Upper lobe of left lung (tissue), 6 donors: Measurements from ENCODE around the gene PRKN. TPM values are rescaled to one million over a fixed set of nuclear protein-coding genes. Genes with fewer than 3 reads are reported as not detected.

Source experiments
- ATAC-seq, 2 donors: fragments of 200-7000 bp; cut with Tn5 transposase; one replicate each; pipeline ENCODE4 v1.9.1; 2022; ENCODE audit warnings: mild to moderate bottlenecking in 2 of 2, moderate library complexity in 2 of 2; ENCODE audit not compliant: low FRiP score in 2 of 2
- DNase-seq, 2 donors: peaks; one replicate each; pipeline ENCODE4 v3.0.0-alpha.2; 2019 to 2020
- H3K27ac ChIP-seq, 4 donors: fragments of 200-600 bp; sonication (generic); one replicate each; pipeline ENCODE4 v1.5.1; 2016 to 2019
- H3K27me3 ChIP-seq, 4 donors: fragments of 200-600 bp; sonication (generic); one replicate each; pipeline ENCODE4 v1.5.1; 2017 to 2019
- H3K36me3 ChIP-seq, 4 donors: fragments of 200-600 bp; sonication (generic); one replicate each; pipeline ENCODE4 v1.5.1; 2016 to 2019
- H3K4me1 ChIP-seq, 4 donors: fragments of 200-600 bp; sonication (generic); one replicate each; pipeline ENCODE4 v1.5.1; 2018 to 2019
- H3K4me3 ChIP-seq, 4 donors: fragments of 200-600 bp; sonication (generic); one replicate each; pipeline ENCODE4 v1.5.1; 2017 to 2019; ENCODE audit warnings: mild to moderate bottlenecking in 2 of 4, moderate library complexity in 1 of 4
- H3K9me3 ChIP-seq, 4 donors: fragments of 200-600 bp; sonication (generic); one replicate each; pipeline ENCODE4 v1.5.1; 2018 to 2019
- EP300 ChIP-seq, 4 donors: sonication (generic); formaldehyde crosslinking; IDR thresholded peaks; one replicate each; pipeline ENCODE4 v1.5.1; 2017; ENCODE audit warnings: antibody characterized with exemption in 4 of 4, control low read depth in 2 of 4
- POLR2A ChIP-seq, 4 donors: fragments of 450-650 bp; IDR thresholded peaks; one replicate each; pipeline ENCODE4 v1.5.1; 2016 to 2017; ENCODE audit warnings: antibody characterized with exemption in 4 of 4, mild to moderate bottlenecking in 2 of 4
- POLR2AphosphoS5 ChIP-seq, 2 donors: sonication (generic); formaldehyde crosslinking; IDR thresholded peaks; one replicate each; pipeline ENCODE4 v1.5.1; 2017; ENCODE audit warnings: antibody characterized with exemption in 2 of 2
- WGBS, 2 donors: methylation state at CpG; one replicate each; pipeline ENCODE4 v1.1.5; 2017 to 2018; 5-methylcytosine and 5-hydroxymethylcytosine counted together
- total RNA-seq, 6 donors: library from RNA; depleted of rRNA in 4 of 6; stranded (reverse); fragments of >200 nt in 4 of 6; gene quantifications; one replicate each; pipeline versions ENCODE4 v1.1.0 to v1.2.1, GENCODE V29; 2016 to 2021
- TF ChIP-seq, protein P1 (sequence below), 6 experiments: fragments of 450-650 bp in 4 of 6; fragments of 200-600 bp in 2 of 6; sonication (generic) in 2 of 6; IDR thresholded peaks; one replicate each; pipeline ENCODE4 v1.5.1; 2016 to 2019; ENCODE audit warnings: antibody characterized with exemption in 6 of 6
- donor health status: DM: no; HTN: no; CAD: no; lungs with moderate emphysema.
- donor health status: DM: no; HTN: yes; CAD: no; lungs with severe emphysema.

The PRKN gene
- total RNA-seq, 6 donors from 2014 or later, result 2.7 to 29.3 (median 5.5) TPM

DNA sequence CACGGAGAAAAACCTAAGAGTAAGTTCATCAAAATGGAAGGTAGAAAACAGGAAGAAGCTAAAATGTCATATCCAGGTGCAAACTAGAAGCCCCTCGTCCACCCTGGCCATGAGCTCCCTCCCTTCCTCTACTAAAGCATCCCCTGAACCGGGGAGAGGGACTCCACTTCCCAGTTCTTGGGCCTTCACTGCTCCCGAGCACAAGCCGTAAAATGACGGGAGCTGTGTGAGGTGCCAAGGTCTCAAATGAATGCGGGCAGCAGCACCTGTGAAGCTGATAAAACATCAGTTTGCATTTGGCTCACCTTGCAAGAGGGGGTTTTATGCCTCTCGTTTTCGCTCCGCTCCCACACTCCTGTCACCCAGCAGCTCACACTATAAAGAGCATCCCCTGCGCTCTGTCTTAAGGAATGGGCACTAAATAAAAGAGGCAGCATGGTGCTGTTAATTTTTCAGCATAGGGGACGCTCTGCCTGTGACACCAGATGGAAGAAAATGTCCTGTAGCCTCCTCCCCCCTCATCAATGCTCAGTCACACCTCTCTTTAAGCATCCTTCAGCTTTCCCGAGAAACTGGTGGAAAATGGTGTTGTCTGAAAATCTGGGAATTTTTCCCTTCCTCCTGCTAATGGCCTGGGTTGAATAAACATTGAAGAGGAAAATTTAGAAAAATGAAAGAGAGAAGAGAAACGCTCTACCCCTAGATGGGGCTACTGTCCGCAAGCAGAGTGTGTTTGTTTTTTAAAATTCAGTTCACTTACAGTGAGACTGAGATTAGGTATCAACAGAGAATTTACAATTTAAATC is 890.7 kb downstream of the PRKN start:
- no peaks in the 10 kb centered on the region for H3K4me1 ChIP-seq
- no peak overlapping the region for H3K4me3 ChIP-seq
- H3K27ac ChIP-seq, result no peak overlapping the region
- DNase-seq, result no peak
- no peaks in the 10 kb centered on the region for H3K9me3 ChIP-seq
- ATAC-seq, result no peak
- H3K36me3 ChIP-seq, result no peaks in the 10 kb centered on the region
- no peaks in the 10 kb centered on the region for H3K27me3 ChIP-seq
- 87 to 89% methylated on average over 14 to 15 of the region's 15 CpGs for WGBS, 2 donors
- no peak for TF ChIP-seq POLR2AphosphoS5 (IDR thresholded peaks at IDR 0.05)
- no peak for TF ChIP-seq EP300 (IDR thresholded peaks at IDR 0.05)
- TF ChIP-seq POLR2A (IDR thresholded peaks at IDR 0.05), result no peak
- TF ChIP-seq, protein P1, sequence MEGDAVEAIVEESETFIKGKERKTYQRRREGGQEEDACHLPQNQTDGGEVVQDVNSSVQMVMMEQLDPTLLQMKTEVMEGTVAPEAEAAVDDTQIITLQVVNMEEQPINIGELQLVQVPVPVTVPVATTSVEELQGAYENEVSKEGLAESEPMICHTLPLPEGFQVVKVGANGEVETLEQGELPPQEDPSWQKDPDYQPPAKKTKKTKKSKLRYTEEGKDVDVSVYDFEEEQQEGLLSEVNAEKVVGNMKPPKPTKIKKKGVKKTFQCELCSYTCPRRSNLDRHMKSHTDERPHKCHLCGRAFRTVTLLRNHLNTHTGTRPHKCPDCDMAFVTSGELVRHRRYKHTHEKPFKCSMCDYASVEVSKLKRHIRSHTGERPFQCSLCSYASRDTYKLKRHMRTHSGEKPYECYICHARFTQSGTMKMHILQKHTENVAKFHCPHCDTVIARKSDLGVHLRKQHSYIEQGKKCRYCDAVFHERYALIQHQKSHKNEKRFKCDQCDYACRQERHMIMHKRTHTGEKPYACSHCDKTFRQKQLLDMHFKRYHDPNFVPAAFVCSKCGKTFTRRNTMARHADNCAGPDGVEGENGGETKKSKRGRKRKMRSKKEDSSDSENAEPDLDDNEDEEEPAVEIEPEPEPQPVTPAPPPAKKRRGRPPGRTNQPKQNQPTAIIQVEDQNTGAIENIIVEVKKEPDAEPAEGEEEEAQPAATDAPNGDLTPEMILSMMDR (IDR thresholded peaks at IDR 0.05), result no peak

DNA sequence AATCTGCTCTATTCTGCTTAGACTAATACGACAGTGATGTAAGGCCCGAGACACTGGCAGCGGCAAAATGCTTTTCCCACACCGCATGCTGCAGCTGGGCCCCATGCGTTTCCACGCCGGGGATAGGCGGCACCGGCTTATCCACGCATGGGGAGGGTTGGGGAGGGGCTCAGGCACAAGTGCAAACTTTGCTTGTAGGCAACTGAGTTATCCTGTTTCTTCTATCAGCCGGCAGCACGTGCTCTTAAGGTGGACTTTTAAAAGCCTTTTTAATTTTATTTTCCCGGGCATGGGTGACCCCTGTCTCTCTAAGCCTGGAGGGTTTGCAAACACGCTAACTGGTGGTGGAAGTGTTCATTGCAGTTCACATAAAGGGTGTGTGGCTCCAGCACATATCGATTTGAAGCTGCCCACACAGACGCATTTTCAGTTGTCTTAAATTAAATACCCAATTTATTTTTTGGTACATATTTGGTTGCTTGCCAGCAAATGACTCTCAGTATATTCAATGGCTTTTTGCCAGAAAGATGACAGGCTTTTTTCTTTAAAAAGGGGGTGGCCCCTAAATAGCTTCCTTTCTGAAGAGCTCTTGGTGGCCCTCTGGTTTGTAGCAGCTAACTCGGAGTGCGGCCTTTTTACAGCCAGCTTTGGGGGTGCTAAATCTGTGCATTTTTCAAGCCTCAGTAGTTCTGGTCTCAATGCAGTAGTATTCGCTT is 891.9 kb downstream of the PRKN start:
- H3K4me1 ChIP-seq, result no peaks in the 10 kb centered on the region
- DNase-seq, result peak in 1 of 2 donors; percentile 44
- no peak overlapping the region for H3K27ac ChIP-seq
- 41 to 45% methylated on average over 11 to 19 of the region's 19 CpGs for WGBS, 2 donors
- no peak for ATAC-seq
- H3K9me3 ChIP-seq, result no peaks in the 10 kb centered on the region
- TF ChIP-seq EP300 (IDR thresholded peaks at IDR 0.05) (no peak), POLR2AphosphoS5 (IDR thresholded peaks at IDR 0.05) (no peak), POLR2A (IDR thresholded peaks at IDR 0.05) (no peak)
- TF ChIP-seq, protein P1 (IDR thresholded peaks at IDR 0.05), result no peak
- no peak overlapping the region for H3K4me3 ChIP-seq
- H3K27me3 ChIP-seq, result no peaks in the 10 kb centered on the region
- H3K36me3 ChIP-seq, result no peaks in the 10 kb centered on the region

DNA sequence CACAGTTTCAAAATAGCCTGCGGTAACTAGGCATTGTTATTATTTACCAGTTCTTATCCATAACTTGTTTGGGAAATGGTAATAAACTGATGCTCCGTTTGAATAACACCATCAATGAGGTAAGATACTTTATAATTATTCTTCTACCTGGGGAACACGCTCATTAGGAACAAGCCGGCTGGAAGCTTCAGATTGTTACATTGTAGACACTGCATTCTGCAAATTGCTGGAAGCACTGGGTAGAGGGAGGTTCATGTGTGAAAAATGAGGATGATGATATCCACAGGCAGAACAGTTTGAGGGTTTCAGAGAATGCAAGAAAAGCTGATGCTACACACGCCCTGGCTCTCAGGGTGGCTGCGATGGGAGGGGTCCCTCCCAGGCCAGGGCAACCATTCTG is 893.1 kb downstream of the PRKN start:
- ATAC-seq, result no peak
- TF ChIP-seq POLR2A (IDR thresholded peaks at IDR 0.05), result no peak
- TF ChIP-seq POLR2AphosphoS5 (IDR thresholded peaks at IDR 0.05), result no peak
- TF ChIP-seq EP300 (IDR thresholded peaks at IDR 0.05), result no peak
- TF ChIP-seq, protein P1 (IDR thresholded peaks at IDR 0.05), result no peak

DNA sequence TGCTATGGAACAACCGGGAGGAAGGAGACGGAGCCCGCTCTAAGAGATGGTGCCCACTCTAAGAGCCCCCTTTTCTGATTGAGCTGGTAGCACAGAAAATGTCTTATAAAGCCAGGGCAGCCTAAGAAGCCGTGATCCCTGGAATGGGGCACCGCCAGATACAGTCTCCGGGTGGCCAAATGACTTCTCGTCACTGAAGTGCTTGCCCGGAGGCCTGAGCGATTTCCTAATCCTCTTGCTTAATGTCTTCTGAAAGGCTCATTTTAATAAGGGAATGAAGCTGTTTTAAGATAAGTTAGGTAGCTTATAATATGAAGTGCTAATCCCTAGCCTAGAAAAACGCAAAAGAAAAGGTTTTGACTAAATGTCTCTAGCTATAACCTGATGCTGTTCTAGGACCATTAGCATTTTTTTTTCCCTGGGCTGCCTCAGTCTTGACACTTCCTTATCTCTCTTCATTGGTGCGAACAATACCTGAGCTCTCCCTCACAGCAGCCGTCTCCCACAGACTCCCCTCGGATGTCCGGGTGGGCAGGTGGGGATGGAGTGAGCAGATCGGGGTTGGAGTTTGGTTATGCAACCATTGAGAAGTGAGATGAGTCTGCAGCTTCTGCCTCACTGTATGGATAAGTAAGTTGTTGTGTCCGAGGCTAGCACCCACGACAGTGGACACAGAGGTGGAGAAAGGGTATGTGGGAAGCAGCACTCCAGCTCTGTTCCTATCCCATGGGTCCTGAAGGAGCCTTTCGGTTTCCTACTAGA is 894.3 kb downstream of the PRKN start:
- no peaks in the 10 kb centered on the region for H3K9me3 ChIP-seq
- DNase-seq (no peak), ATAC-seq (no peak)
- no peaks in the 10 kb centered on the region for H3K4me1 ChIP-seq
- H3K36me3 ChIP-seq, result no peaks in the 10 kb centered on the region
- no peak overlapping the region for H3K4me3 ChIP-seq
- TF ChIP-seq POLR2A (IDR thresholded peaks at IDR 0.05), result no peak
- TF ChIP-seq, protein P1 (IDR thresholded peaks at IDR 0.05), result no peak
- no peak for TF ChIP-seq POLR2AphosphoS5 (IDR thresholded peaks at IDR 0.05)
- no peak for TF ChIP-seq EP300 (IDR thresholded peaks at IDR 0.05)
- H3K27ac ChIP-seq, result no peak overlapping the region
- 71 to 74% methylated on average over 15 to 18 of the region's 18 CpGs for WGBS, 2 donors
- H3K27me3 ChIP-seq, result no peaks in the 10 kb centered on the region

More for the DNA sequence above, 893.1 kb downstream of the PRKN start:
- no peaks in the 10 kb centered on the region for H3K9me3 ChIP-seq
- H3K4me1 ChIP-seq, result no peaks in the 10 kb centered on the region
- no peak overlapping the region for H3K4me3 ChIP-seq
- H3K27ac ChIP-seq, result no peak overlapping the region
- DNase-seq, result no peak
- H3K36me3 ChIP-seq, result no peaks in the 10 kb centered on the region
- WGBS, 2 donors, result 92 to 94% methylated on average over 6 of the region's 6 CpGs
- H3K27me3 ChIP-seq, result no peaks in the 10 kb centered on the region
